ENCODE data around the gene CLEC1A. TPM values are rescaled to one million over a fixed set of nuclear protein-coding genes. Genes with fewer than 3 reads are reported as not detected.

Gene CLEC1A
- total RNA-seq, 2 donors from 2014 or later, result not detected

DNA sequence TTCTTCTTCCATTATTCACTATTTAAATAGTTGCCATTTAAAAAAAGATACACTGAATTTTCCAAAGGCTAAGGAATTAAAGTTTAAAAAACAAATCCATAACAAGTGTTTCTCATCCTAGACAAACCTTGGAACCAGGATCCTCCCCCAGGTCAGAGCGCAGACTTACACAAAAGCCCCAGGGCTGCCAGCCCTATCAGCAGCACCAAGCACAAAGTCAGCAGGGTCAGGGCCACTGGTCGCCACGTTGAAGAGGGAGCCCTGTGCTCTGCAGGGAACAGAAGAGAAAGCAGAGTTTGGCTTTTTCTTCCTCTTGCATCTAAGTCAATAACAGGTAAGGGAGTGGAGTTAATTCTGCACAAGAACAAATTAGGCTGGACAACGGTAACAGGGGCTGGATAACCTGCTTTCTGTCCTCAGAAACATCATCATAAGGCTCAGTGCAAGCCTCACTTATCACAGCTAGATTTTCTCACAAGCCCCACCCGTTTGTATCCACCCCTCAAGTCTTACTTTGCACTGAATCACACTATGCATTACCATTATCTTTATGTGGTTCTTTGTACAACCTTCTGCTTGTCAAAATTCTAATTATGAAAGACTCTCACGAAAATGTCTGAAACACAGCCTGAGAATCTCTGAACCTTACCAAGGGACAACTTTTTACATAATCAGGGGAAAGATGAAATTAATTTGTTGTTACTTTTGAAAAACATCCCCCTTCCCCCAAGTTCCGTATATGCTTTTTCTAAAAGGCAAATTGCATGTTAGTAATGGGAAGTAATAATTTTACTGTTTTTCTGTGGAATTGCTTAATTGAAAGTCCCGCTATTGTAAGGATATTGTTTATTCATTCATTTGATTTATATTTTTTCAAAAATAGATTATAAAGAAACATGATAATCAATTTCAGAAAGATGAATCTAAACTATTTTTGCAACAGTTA is 9.6 kb downstream of the CLEC1A start:
- H3K36me3 Mint-ChIP-seq (ENCODE audit: insufficient read depth in 2 of 2), result peaks cover 2 to 3% of the 10 kb centered on the region in 2 donors
- H3K27me3 Mint-ChIP-seq (ENCODE audit: low read depth), result peaks cover 13% of the 10 kb centered on the region
- DNase-seq (no peak), ATAC-seq (replicated peaks in 1 of 2) (no peak)
- no peak overlapping the region for H3K27ac Mint-ChIP-seq
- H3K4me1 Mint-ChIP-seq (ENCODE audit: low read depth), result peaks cover 7% of the 10 kb centered on the region
- H3K4me3 Mint-ChIP-seq, result no peak overlapping the region
- H3K9me3 Mint-ChIP-seq, result peaks cover 3 to 4% of the 10 kb centered on the region in 2 donors

DNA sequence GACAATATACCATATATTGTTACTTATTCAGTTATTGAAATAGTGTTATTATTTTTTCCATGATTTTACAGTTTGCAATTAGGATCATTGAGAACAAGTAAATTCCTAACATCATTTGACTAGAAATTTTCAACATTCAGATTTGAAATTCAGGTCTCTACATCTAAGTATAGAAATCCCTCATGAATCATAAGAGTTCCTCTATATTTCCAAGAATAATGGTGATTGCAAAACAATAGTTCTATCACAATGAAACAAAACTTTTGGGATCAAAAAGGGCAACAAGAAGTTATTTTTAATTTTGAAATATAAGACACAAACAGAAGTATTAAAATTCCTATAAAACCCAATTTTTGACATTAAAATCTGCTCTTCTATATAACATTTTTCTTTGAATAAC is 10.8 kb downstream of the CLEC1A start:
- H3K36me3 Mint-ChIP-seq (ENCODE audit: insufficient read depth in 2 of 2), result peaks cover 4 to 6% of the 10 kb centered on the region in 2 donors
- DNase-seq (no peak), ATAC-seq (replicated peaks in 1 of 2) (no peak)
- H3K27me3 Mint-ChIP-seq (ENCODE audit: low read depth), result peaks cover 13% of the 10 kb centered on the region
- no peak overlapping the region for H3K27ac Mint-ChIP-seq
- peaks cover 7% of the 10 kb centered on the region for H3K4me1 Mint-ChIP-seq (ENCODE audit: low read depth)
- H3K9me3 Mint-ChIP-seq, result peaks cover 5 to 6% of the 10 kb centered on the region in 2 donors
- H3K4me3 Mint-ChIP-seq, result no peak overlapping the region

DNA sequence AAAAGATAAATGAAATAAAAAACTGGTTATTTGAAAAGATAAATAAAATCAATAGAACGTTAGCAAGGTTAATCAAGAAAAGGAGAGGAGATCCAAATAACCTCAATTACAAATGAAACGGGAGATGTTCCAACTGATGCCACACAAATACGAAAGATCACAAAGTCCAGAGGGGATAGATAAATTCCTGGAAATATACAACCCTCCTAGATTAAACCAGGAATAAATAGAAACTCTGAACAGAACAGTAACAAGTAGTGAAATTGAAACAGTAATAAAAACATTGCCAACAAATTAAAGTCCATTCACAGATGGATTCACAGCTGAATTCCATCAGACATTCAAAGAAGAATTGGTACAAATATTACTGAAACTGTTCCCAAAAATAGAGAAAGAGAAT is 12.4 kb downstream of the CLEC1A start:
- DNase-seq (no peak), ATAC-seq (replicated peaks in 1 of 2) (no peak)
- H3K9me3 Mint-ChIP-seq, result peaks cover 5 to 12% of the 10 kb centered on the region in 2 donors
- H3K36me3 Mint-ChIP-seq (ENCODE audit: insufficient read depth in 2 of 2), result peaks cover 4 to 6% of the 10 kb centered on the region in 2 donors
- peaks cover 23% of the 10 kb centered on the region for H3K27me3 Mint-ChIP-seq (ENCODE audit: low read depth)
- no peak overlapping the region for H3K27ac Mint-ChIP-seq
- peaks cover 7% of the 10 kb centered on the region for H3K4me1 Mint-ChIP-seq (ENCODE audit: low read depth)
- H3K4me3 Mint-ChIP-seq, result no peak overlapping the region

- peaks cover 1% of the 10 kb centered on the region for H3K4me1 Mint-ChIP-seq (ENCODE audit: low read depth)
- ATAC-seq (replicated peaks in 1 of 2), result no peak
- H3K27ac Mint-ChIP-seq, result no peak overlapping the region
- peaks cover 5 to 12% of the 10 kb centered on the region in 2 donors for H3K9me3 Mint-ChIP-seq
- no peak for DNase-seq
- no peak overlapping the region for H3K4me3 Mint-ChIP-seq
- peaks cover 27% of the 10 kb centered on the region for H3K27me3 Mint-ChIP-seq (ENCODE audit: low read depth)
- H3K36me3 Mint-ChIP-seq (ENCODE audit: insufficient read depth in 2 of 2), result peaks cover 4 to 6% of the 10 kb centered on the region in 2 donors
Observed at GRCh38 chr12:10084733-10085132, 14.1 kb downstream of the CLEC1A start.

DNA sequence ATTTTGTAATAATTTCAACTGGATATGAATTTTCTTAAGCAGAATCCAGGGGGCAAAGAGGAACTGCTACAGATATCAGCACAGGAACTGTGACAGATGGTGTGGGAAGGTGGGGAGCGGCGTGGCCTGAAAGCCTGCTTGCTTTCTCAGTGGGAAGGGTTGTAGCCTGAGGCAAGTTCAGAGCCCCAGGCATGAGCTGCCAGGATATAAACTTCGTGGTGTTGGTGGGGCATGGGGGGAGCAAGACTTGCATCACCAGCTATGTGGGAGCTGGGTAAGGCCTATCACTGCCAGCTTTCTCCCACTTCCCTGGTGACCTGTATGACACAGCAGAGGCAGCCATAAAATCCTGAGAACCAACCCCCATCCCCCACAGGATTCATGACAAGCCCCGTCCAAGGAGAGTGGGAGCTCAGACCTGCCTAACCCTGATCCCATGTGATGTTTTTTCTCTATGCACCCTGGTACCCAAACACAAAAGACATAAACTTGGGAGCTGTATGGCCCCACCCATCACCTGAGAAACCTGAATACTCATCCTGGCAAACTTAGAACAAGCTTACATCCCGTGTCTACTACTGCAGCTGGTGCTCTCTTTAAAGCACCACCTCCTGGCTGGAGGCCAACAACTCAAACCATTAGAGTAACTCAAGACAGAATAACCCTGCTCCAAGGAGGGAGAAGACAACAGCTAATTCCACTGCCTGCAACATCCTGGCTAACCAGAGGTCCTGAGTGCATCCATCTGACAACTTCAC is 16.5 kb downstream of the CLEC1A start:
- Mint-ChIP-seq H3K4me1 (ENCODE audit: low read depth) (no peaks in the 10 kb centered on the region), H3K27me3 (ENCODE audit: low read depth) (peaks cover 25% of the 10 kb centered on the region), H3K36me3 (ENCODE audit: insufficient read depth in 2 of 2) (peaks cover 4 to 6% of the 10 kb centered on the region in 2 donors), H3K9me3 (peaks cover 5 to 12% of the 10 kb centered on the region in 2 donors), H3K4me3 (no peak overlapping the region), H3K27ac (no peak overlapping the region)
- DNase-seq (no peak), ATAC-seq (replicated peaks in 1 of 2) (no peak)

DNA sequence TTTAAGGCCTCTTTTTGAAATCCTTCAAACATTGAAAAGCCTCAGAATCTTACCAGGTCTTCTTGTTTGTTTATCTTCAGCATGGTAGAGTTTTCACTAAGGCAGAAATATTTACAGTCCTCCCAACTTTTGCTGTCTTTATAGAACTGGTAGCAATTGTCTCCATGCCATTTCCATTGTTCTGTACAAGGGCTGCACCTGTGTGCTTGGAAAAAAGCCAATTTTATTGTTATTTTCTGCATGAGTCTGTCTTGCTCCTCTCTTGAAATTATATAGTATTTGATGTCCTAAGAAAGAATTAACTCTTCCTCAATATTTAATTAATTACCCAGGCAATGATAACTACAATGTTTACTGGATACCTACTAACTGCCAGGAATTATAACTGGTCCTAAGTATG is 23.3 kb downstream of the CLEC1A start:
- H3K27ac Mint-ChIP-seq, result no peak overlapping the region
- no peaks in the 10 kb centered on the region for H3K9me3 Mint-ChIP-seq
- H3K27me3 Mint-ChIP-seq (ENCODE audit: low read depth), result peaks cover 11% of the 10 kb centered on the region
- H3K4me3 Mint-ChIP-seq, result no peak overlapping the region
- no peaks in the 10 kb centered on the region for H3K36me3 Mint-ChIP-seq (ENCODE audit: insufficient read depth in 2 of 2)
- no peak for DNase-seq
- no peak for ATAC-seq (replicated peaks in 1 of 2)
- H3K4me1 Mint-ChIP-seq (ENCODE audit: low read depth), result no peaks in the 10 kb centered on the region

DNA sequence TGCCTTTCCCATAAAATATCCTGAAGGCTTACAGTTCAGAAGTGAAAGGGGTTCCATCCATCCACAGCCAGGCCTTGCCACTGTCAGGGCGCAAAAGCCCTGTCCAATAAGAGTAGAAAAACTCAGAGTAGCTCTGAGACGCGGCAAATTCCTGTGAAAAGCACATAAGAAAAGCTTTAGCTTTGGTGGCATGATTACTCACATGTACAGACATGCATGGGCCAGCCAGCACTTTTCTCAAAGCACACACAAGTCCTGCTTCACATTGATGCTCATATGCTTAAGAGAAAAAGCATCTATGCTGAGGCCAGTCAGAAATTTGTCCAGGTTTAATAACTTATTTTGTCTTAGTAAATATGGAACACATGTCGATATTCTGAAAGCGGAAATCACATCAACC is 25.5 kb downstream of the CLEC1A start:
- H3K4me1 Mint-ChIP-seq (ENCODE audit: low read depth), result no peaks in the 10 kb centered on the region

GRCh38 chr12:10072131-10072530 is 26.7 kb downstream of the CLEC1A start:
- no peak overlapping the region for H3K4me3 Mint-ChIP-seq
- no peaks in the 10 kb centered on the region for H3K9me3 Mint-ChIP-seq
- DNase-seq (no peak), ATAC-seq (replicated peaks in 1 of 2) (no peak)
- H3K27me3 Mint-ChIP-seq (ENCODE audit: low read depth), result peaks cover 16% of the 10 kb centered on the region
- H3K4me1 Mint-ChIP-seq (ENCODE audit: low read depth), result no peaks in the 10 kb centered on the region
- H3K27ac Mint-ChIP-seq, result no peak overlapping the region
- H3K36me3 Mint-ChIP-seq (ENCODE audit: insufficient read depth in 2 of 2), result no peaks in the 10 kb centered on the region

More for the DNA sequence above, 25.5 kb downstream of the CLEC1A start:
- Mint-ChIP-seq H3K4me3 (no peak overlapping the region), H3K36me3 (ENCODE audit: insufficient read depth in 2 of 2) (no peaks in the 10 kb centered on the region), H3K27me3 (ENCODE audit: low read depth) (peaks cover 17% of the 10 kb centered on the region), H3K27ac (no peak overlapping the region), H3K9me3 (no peaks in the 10 kb centered on the region)
- DNase-seq, result no peak
- no peak for ATAC-seq (replicated peaks in 1 of 2)

- Mint-ChIP-seq H3K36me3 (ENCODE audit: insufficient read depth in 2 of 2) (no peaks in the 10 kb centered on the region), H3K4me1 (ENCODE audit: low read depth) (no peaks in the 10 kb centered on the region), H3K4me3 (no peak overlapping the region), H3K27ac (no peak overlapping the region), H3K27me3 (ENCODE audit: low read depth) (peaks cover 16% of the 10 kb centered on the region), H3K9me3 (no peaks in the 10 kb centered on the region)
- ATAC-seq (replicated peaks in 1 of 2) (no peak), DNase-seq (no peak)
Observed at GRCh38 chr12:10070380-10070779, 28.4 kb downstream of the CLEC1A start.

GRCh38 chr12:10069976-10070375 is 28.8 kb downstream of the CLEC1A start:
- no peaks in the 10 kb centered on the region for H3K36me3 Mint-ChIP-seq (ENCODE audit: insufficient read depth in 2 of 2)
- no peaks in the 10 kb centered on the region for H3K9me3 Mint-ChIP-seq
- H3K4me3 Mint-ChIP-seq, result no peak overlapping the region
- ATAC-seq (replicated peaks in 1 of 2) (no peak), DNase-seq (no peak)
- H3K27me3 Mint-ChIP-seq (ENCODE audit: low read depth), result peaks cover 16% of the 10 kb centered on the region
- no peaks in the 10 kb centered on the region for H3K4me1 Mint-ChIP-seq (ENCODE audit: low read depth)
- H3K27ac Mint-ChIP-seq, result no peak overlapping the region

- H3K27me3 Mint-ChIP-seq (ENCODE audit: low read depth), result peaks cover 16% of the 10 kb centered on the region
- no peak overlapping the region for H3K4me3 Mint-ChIP-seq
- no peaks in the 10 kb centered on the region for H3K9me3 Mint-ChIP-seq
- ATAC-seq (replicated peaks in 1 of 2) (no peak), DNase-seq (no peak)
- H3K27ac Mint-ChIP-seq, result no peak overlapping the region
- no peaks in the 10 kb centered on the region for H3K4me1 Mint-ChIP-seq (ENCODE audit: low read depth)
- H3K36me3 Mint-ChIP-seq (ENCODE audit: insufficient read depth in 2 of 2), result no peaks in the 10 kb centered on the region
Observed at GRCh38 chr12:10069099-10069498, 29.7 kb downstream of the CLEC1A start.

GRCh38 chr12:10068644-10069043 is 30.1 kb downstream of the CLEC1A start:
- H3K27me3 Mint-ChIP-seq (ENCODE audit: low read depth), result peaks cover 16% of the 10 kb centered on the region
- H3K27ac Mint-ChIP-seq, result no peak overlapping the region
- H3K36me3 Mint-ChIP-seq (ENCODE audit: insufficient read depth in 2 of 2), result no peaks in the 10 kb centered on the region
- H3K9me3 Mint-ChIP-seq, result no peaks in the 10 kb centered on the region
- no peaks in the 10 kb centered on the region for H3K4me1 Mint-ChIP-seq (ENCODE audit: low read depth)
- ATAC-seq (replicated peaks in 1 of 2) (no peak), DNase-seq (no peak)
- H3K4me3 Mint-ChIP-seq, result no peak overlapping the region

- Mint-ChIP-seq H3K4me3 (no peak overlapping the region), H3K27ac (no peak overlapping the region), H3K36me3 (ENCODE audit: insufficient read depth in 2 of 2) (no peaks in the 10 kb centered on the region), H3K27me3 (ENCODE audit: low read depth) (peaks cover 16% of the 10 kb centered on the region), H3K9me3 (no peaks in the 10 kb centered on the region), H3K4me1 (ENCODE audit: low read depth) (no peaks in the 10 kb centered on the region)
- DNase-seq (no peak), ATAC-seq (replicated peaks in 1 of 2) (no peak)
Observed at GRCh38 chr12:10067942-10068341, 30.8 kb downstream of the CLEC1A start.
